Brain microvascular endothelial cell (primary cell): ENCODE measurements around the gene HSPB9.

Experiments used
- DNase-seq: peaks from one replicate; pipeline ENCODE4 v3.0.0-alpha.2; 2020
- H3K27ac ChIP-seq: fragments of 250-450 bp; sonication (Bioruptor Pico); 2 replicates; pipeline ENCODE4 v1.5.1; 2020; ENCODE audit warnings: mild to moderate bottlenecking, moderate library complexity
- H3K27me3 ChIP-seq: fragments of 250-450 bp; sonication (Bioruptor Pico); replicated peaks from 2 replicates; pipeline ENCODE4 v1.5.1; 2020; ENCODE audit warnings: mild to moderate bottlenecking
- H3K36me3 ChIP-seq: fragments of 250-450 bp; sonication (Bioruptor Pico); replicated peaks from 2 replicates; pipeline ENCODE4 v1.5.1; 2020; ENCODE audit warnings: mild to moderate bottlenecking
- H3K4me3 ChIP-seq: 2 replicates; pipeline ENCODE4 v1.5.1; 2011; ENCODE audit warnings: low read depth, mild to moderate bottlenecking, control low read depth, low read length, moderate library complexity
- in situ Hi-C: cut with HindIII; loops from 2 replicates; pipeline ENCODE4 v1.10.0; 2017; ENCODE audit warnings: low sequenced_read_pairs, low pct_ligation_motif_present
- TF ChIP-seq, protein P1 (sequence below): IDR thresholded peaks from 2 replicates; pipeline ENCODE4 v1.5.1; 2011; ENCODE audit warnings: low read depth, mild to moderate bottlenecking, moderate library complexity, low read length, control low read depth, inconsistent platforms; ENCODE audit errors: missing control alignments

HSPB9 gene

DNA sequence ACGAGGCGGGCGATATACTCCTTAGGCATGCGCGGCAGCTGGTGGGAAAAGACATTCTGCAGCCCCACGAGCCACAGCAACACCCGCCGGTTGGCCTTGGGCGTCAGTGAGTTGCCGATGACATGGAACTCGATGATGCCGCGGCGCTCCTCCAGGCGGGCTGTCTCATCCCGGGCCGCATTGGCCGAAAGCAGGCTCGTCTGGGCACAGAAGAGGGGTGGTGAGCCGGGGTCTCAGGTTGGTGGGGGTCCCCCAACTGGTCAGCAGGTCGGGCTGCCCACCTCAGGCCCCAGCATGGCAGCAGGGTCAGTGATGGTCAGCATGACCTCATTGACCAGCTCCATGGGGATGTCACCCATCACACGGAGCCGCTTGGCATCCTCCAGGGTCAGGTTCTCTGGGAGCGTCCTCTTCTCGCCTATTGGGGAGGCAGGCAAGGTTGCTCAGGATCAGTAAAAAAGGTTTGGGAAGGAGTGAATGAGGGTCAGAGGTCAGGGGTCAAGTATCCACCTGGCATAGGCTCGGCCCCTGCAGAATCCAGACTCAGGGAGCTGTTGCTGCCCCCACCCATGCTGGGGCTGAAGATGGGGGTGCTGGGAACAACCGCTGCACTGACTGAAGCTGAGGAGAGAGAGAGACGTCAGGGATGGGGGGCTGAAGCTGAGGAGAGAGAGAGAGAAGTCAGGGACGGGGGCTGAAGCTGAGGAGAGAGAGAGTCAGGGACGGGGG lies 5.0 kb upstream of the HSPB9 start:
- TF ChIP-seq, protein P1, sequence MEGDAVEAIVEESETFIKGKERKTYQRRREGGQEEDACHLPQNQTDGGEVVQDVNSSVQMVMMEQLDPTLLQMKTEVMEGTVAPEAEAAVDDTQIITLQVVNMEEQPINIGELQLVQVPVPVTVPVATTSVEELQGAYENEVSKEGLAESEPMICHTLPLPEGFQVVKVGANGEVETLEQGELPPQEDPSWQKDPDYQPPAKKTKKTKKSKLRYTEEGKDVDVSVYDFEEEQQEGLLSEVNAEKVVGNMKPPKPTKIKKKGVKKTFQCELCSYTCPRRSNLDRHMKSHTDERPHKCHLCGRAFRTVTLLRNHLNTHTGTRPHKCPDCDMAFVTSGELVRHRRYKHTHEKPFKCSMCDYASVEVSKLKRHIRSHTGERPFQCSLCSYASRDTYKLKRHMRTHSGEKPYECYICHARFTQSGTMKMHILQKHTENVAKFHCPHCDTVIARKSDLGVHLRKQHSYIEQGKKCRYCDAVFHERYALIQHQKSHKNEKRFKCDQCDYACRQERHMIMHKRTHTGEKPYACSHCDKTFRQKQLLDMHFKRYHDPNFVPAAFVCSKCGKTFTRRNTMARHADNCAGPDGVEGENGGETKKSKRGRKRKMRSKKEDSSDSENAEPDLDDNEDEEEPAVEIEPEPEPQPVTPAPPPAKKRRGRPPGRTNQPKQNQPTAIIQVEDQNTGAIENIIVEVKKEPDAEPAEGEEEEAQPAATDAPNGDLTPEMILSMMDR: no peak
- peaks cover 6% of the 10 kb centered on the region for H3K36me3 ChIP-seq
- no peak overlapping the region for H3K27ac ChIP-seq
- no peaks in the 10 kb centered on the region for H3K27me3 ChIP-seq
- H3K4me3 ChIP-seq: no peak overlapping the region
- in situ Hi-C loops: loop anchor here (25.0 kb wide), 1 partner anchor 155 kb away; the partner anchor contains the start of gene CNP
- no peak for DNase-seq

DNA sequence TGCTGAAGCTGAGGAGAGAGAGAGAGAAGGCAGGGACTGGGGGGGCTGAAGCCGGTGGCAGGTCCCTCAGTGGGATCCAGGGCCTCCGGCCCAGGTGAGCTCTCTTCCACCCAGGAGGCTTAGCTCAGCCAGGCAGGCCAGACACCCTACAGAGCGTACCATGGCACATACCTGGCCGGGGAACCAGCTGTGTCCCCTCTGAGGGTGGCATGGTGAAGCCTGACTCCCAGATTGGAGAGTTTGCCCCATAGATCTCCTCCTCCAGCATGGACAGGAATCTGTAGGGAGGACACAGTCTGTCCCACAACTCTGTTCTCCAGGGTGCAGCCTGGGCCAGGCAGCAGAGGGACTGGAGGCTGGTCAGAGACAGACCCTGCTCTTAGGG lies 4.5 kb upstream of the HSPB9 start:
- TF ChIP-seq, protein P1: no peak
- no peak for DNase-seq
- Histone ChIP-seq H3K27ac (no peak overlapping the region), H3K27me3 (no peaks in the 10 kb centered on the region), H3K4me3 (no peak overlapping the region), H3K36me3 (peaks cover 6% of the 10 kb centered on the region)
- in situ Hi-C loops: loop anchor here (25.0 kb wide), 1 partner anchor 156 kb away; the partner anchor contains the start of gene CNP

GRCh38 chr17:42118545-42118944 lies 4.1 kb upstream of the HSPB9 start:
- no peaks in the 10 kb centered on the region for H3K27me3 ChIP-seq
- no peak for DNase-seq

DNA sequence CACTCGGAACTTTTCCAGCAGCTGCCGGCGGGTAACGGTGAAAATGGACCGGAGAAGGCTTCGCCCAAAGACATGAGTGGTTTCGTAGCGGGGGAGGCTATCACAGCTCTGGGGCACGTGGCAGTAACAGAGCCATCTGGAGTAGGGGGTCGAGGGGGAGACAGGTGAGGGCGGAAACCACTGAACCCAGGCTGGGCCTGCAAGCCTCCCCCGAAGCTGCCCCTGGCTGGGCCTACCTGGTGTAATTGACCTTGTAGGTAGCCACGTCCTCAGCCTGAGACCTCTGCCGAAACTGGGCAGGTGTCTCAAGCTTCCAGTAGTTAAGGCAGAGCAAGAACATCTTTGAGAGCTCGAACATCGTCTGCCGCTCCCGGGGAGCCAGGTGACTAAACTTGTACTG lies 3.3 kb upstream of the HSPB9 start:
- TF ChIP-seq, protein P1: no peak
- DNase-seq: no peak
- no peaks in the 10 kb centered on the region for H3K27me3 ChIP-seq
- in situ Hi-C loops: loop anchor here (25.0 kb wide), 1 partner anchor 157 kb away; the partner anchor contains the start of gene CNP
- peaks cover 9% of the 10 kb centered on the region for H3K36me3 ChIP-seq
- H3K27ac ChIP-seq: no peak overlapping the region
- no peak overlapping the region for H3K4me3 ChIP-seq

More at GRCh38 chr17:42118545-42118944, 4.1 kb upstream of the HSPB9 start:
- in situ Hi-C loops: loop anchor here (25.0 kb wide), 1 partner anchor 156 kb away; the partner anchor contains the start of gene CNP
- TF ChIP-seq, protein P1: peak; percentile 69
- H3K27ac ChIP-seq: no peak overlapping the region
- H3K4me3 ChIP-seq: no peak overlapping the region
- H3K36me3 ChIP-seq: peaks cover 8% of the 10 kb centered on the region

DNA sequence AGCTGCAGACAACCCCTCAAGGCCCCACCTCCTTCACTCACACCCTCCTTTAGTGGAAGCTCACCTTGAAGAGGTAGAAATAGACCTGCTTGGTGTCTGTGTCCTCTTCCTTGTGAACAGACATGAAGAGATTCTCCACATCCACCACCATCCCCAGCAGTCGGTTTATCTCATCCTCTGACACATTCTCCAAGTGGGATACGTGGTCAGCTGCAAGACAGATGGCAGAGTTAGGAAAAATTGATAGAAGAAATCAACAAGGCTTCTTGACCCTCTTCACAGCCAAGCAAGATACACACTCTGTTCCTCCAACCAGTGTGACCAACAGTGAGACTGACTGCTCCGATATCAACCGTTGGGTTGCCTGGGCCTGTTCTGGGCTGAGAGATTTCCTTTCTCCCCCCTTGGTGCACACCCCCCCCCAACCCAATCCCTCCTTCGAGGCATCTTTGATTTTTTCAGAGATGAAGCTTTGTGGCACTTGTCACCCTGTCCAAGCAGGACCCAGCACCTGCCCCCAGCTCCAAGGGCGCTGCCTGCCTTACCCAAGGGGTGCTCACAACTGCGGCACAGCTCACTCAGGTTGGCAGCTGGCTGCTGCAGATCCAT lies 2.3 kb upstream of the HSPB9 start:
- H3K4me3 ChIP-seq: peak overlapping the region; percentile 58
- peaks cover 17% of the 10 kb centered on the region for H3K36me3 ChIP-seq
- in situ Hi-C loops: loop anchor here (25.0 kb wide), 1 partner anchor 158 kb away; the partner anchor contains the start of gene CNP
- no peak overlapping the region for H3K27ac ChIP-seq
- TF ChIP-seq, protein P1: no peak
- DNase-seq: no peak
- H3K27me3 ChIP-seq: no peaks in the 10 kb centered on the region
